HFF-Myc (cell line): ENCODE measurements around the gene ANKS3.

ENCODE experiments used
- DNase-seq: peaks from one replicate; pipeline ENCODE4 v3.0.0-alpha.2; 2011; ENCODE audit warnings: low read depth; ENCODE audit errors: extremely low read depth
- H3K4me3 ChIP-seq: replicated peaks from 2 replicates; pipeline ENCODE4 v1.5.1; 2011; ENCODE audit warnings: low read depth, mild to moderate bottlenecking, control low read depth, low read length
- TF ChIP-seq, protein P1 (sequence below): IDR thresholded peaks from 2 replicates; pipeline ENCODE4 v1.5.1; 2012; ENCODE audit warnings: mild to moderate bottlenecking, low read depth, low read length, control low read depth; ENCODE audit errors: missing control alignments

Gene ANKS3

GRCh38 chr16:4713663-4714501 lies 20.2 kb downstream of the ANKS3 start:
- TF ChIP-seq, protein P1, sequence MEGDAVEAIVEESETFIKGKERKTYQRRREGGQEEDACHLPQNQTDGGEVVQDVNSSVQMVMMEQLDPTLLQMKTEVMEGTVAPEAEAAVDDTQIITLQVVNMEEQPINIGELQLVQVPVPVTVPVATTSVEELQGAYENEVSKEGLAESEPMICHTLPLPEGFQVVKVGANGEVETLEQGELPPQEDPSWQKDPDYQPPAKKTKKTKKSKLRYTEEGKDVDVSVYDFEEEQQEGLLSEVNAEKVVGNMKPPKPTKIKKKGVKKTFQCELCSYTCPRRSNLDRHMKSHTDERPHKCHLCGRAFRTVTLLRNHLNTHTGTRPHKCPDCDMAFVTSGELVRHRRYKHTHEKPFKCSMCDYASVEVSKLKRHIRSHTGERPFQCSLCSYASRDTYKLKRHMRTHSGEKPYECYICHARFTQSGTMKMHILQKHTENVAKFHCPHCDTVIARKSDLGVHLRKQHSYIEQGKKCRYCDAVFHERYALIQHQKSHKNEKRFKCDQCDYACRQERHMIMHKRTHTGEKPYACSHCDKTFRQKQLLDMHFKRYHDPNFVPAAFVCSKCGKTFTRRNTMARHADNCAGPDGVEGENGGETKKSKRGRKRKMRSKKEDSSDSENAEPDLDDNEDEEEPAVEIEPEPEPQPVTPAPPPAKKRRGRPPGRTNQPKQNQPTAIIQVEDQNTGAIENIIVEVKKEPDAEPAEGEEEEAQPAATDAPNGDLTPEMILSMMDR, result no peak
- DNase-seq, result no peak
- no peak overlapping the region for H3K4me3 ChIP-seq

DNA sequence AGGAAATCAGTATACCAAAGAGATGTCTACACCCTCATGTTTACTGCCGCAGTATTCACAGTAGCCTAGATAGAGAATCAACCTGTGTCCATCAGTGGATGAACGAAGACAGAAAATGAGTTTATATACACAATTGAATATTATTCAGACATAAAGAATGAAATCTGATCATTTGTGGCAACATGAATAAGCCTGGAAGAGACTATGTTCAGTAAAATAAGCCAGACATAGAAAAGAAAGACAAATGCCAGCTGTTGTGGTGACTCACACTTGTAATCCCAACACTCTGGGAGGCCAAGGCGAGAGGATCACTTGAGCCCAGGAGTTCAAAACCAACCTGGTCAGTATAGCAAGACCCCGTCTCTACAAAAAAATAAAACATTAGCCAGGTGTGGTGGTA lies 24.6 kb downstream of the ANKS3 start:
- no peak for DNase-seq
- TF ChIP-seq, protein P1, result no peak

DNA sequence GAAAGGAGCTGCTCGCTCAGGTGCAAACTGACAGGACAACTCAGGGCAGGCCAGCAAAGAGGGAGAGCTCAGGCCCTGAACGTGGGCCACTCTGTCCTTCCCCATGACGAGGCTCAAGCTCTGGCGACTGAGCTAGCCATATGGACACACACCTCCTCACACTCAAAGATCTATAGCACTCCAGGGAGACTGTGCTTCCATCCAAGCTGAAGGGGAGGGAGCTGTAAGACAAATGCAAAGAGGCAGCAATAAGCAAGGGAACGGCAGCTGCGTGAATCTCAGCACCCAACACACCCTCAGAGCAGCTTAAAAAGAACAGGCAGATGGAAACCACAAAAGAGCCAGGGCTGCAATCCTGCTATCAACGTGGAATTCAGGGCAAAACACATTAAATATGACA lies 27.2 kb downstream of the ANKS3 start:
- DNase-seq, result no peak
- TF ChIP-seq, protein P1, result no peak
- H3K4me3 ChIP-seq, result no peak overlapping the region

More for the DNA sequence above, 24.6 kb downstream of the ANKS3 start:
- no peak overlapping the region for H3K4me3 ChIP-seq

GRCh38 chr16:4704913-4705312 lies 29.2 kb downstream of the ANKS3 start:
- no peak overlapping the region for H3K4me3 ChIP-seq
- DNase-seq, result no peak
- TF ChIP-seq, protein P1, result no peak

DNA sequence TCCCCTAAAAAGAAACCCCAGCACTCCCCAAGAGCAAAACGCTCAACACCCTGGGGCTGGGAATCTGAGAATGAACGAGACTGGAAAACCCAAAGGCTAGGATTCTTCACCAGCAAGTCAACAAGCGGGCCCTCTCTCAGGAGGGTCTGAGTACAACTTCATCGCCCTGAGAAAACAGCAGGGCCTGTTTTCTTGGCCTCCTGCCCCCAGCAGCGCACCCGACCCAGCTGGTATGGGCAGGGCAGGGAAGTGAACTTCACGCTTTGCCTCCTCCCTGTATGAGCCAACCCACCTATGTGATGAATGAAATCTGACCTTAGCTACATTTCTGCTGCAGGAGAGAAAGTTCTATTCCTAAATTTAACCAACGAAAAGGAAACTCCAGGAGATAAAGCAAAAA lies 29.6 kb downstream of the ANKS3 start:
- no peak overlapping the region for H3K4me3 ChIP-seq
- no peak for DNase-seq
- TF ChIP-seq, protein P1, result no peak

DNA sequence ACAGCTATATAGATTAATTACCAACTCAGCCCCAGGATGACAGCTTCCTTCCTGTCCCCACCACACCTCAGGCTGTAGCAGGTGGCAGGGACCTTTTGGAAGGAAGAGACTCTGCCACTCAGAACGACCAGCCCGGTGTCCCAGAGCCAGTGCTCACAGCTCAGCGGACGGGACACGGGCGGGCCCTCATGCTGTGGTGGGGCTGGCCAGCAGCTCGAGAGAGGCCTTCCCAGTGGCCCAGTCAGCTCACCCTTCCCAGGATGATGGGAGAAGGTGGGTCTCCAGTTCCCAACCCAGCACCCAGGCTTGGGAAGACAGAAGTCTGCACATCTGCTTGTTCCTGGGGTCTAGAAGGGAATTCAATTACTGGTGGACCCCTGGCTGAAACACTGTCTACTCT lies 30.2 kb downstream of the ANKS3 start:
- no peak overlapping the region for H3K4me3 ChIP-seq
- DNase-seq, result no peak
- TF ChIP-seq, protein P1, result no peak

DNA sequence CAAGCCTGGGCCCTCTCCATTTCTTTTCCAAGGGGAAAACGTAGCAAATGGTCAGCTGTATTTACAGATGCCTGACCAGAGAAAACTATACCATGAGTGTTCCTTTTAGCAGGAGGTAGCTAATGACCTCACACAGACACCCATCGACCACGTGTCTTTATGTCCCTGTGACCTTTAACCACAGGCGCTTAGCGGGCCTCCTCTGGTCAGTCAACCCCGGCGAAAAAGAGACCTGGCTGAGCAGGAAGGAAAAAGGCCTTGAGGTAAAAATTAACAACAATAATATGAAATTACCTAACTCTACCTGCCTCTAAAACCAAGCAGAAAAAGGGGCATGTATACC lies 31.6 kb downstream of the ANKS3 start:
- no peak for DNase-seq
- TF ChIP-seq, protein P1, result no peak
- H3K4me3 ChIP-seq, result no peak overlapping the region
